ENCODE data around the gene FMNL2. TPM values are rescaled to one million over a fixed set of nuclear protein-coding genes. Genes with fewer than 3 reads are reported as not detected.

FMNL2 gene
- total RNA-seq, 1 experiment from 2014 or later, result 33.6 TPM

DNA sequence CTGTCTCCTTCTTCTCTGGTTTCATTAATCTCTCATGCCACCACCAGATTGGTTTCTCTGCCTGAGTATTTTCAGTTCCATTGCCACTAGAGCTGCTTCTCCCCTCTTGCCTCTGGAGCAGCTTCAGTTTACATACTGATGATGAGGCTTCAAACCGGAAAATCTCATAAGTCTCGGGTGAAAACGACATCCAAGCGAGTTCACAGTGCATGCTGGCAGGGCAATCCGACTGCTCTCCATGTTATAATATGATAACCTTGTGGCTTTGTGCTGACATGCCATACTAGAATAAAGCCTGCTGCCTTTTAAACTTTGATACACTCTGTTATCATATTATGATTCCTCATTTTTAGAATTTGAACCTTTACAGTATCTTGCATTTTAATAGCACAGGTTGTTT is 228.8 kb downstream of the FMNL2 start:
- DNase-seq (ENCODE audit: low read depth, low spot score), result no peak
- Histone ChIP-seq H3K27me3 (ENCODE audit: control insufficient read depth, insufficient read depth, low read length) (no peaks in the 10 kb centered on the region), H3K4me1 (ENCODE audit: control insufficient read depth, insufficient read depth, low read length) (no peaks in the 10 kb centered on the region), H3K4me3 (ENCODE audit: low read depth in 2 of 2, low read length in 2 of 2) (no peak overlapping the region), H3K27ac (ENCODE audit: low read length) (no peak overlapping the region), H3K9me3 (ENCODE audit: control insufficient read depth, insufficient read depth, low read depth, low read length) (no peaks in the 10 kb centered on the region), H3K36me3 (ENCODE audit: control insufficient read depth, insufficient read depth, low read length) (no peaks in the 10 kb centered on the region; the same call in 1 of the 2 replicates)
- TF ChIP-seq CTCF (IDR thresholded peaks at IDR 0.05) (no peak), TCF7L2 (IDR thresholded peaks at IDR 0.05; ENCODE audit: low read depth, low read length) (no peak), SIN3A (IDR thresholded peaks at IDR 0.05; ENCODE audit: borderline replicate concordance, insufficient read depth, low read depth, low read length) (no peak), POLR2AphosphoS5 (IDR thresholded peaks at IDR 0.05; ENCODE audit: low read depth, low read length) (no peak)
- TF ChIP-seq, protein P1, sequence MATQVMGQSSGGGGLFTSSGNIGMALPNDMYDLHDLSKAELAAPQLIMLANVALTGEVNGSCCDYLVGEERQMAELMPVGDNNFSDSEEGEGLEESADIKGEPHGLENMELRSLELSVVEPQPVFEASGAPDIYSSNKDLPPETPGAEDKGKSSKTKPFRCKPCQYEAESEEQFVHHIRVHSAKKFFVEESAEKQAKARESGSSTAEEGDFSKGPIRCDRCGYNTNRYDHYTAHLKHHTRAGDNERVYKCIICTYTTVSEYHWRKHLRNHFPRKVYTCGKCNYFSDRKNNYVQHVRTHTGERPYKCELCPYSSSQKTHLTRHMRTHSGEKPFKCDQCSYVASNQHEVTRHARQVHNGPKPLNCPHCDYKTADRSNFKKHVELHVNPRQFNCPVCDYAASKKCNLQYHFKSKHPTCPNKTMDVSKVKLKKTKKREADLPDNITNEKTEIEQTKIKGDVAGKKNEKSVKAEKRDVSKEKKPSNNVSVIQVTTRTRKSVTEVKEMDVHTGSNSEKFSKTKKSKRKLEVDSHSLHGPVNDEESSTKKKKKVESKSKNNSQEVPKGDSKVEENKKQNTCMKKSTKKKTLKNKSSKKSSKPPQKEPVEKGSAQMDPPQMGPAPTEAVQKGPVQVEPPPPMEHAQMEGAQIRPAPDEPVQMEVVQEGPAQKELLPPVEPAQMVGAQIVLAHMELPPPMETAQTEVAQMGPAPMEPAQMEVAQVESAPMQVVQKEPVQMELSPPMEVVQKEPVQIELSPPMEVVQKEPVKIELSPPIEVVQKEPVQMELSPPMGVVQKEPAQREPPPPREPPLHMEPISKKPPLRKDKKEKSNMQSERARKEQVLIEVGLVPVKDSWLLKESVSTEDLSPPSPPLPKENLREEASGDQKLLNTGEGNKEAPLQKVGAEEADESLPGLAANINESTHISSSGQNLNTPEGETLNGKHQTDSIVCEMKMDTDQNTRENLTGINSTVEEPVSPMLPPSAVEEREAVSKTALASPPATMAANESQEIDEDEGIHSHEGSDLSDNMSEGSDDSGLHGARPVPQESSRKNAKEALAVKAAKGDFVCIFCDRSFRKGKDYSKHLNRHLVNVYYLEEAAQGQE (IDR thresholded peaks at IDR 0.05; ENCODE audit: insufficient read depth in 1 of 2, low read depth in 2 of 2, low read length in 1 of 2), result no peak
- CTCF ChIA-PET, result no interaction called here
- POLR2A ChIA-PET, result no interaction called here
- in situ Hi-C loops (cut with HindIII; ENCODE audit: low pct_unique_long_range_greater_than_20kb, low sequenced_read_pairs), result no loop called here
- no TSS peak for BruUV-seq (replicated peaks)
- ATAC-seq, result no peak
- intact Hi-C loops (cut with micrococcal nuclease; ENCODE audit: unreplicated experiment), result no loop called here

GRCh38 chr2:152564754-152565551 is 230.0 kb downstream of the FMNL2 start:
- ATAC-seq (no peak), DNase-seq (ENCODE audit: low read depth, low spot score) (no peak)
- POLR2A ChIA-PET, result no interaction called here
- no peak overlapping the region for H3K4me3 ChIP-seq (ENCODE audit: low read depth in 2 of 2, low read length in 2 of 2)
- CTCF ChIA-PET, result no interaction called here
- no peak for TF ChIP-seq CTCF (IDR thresholded peaks at IDR 0.05)
- TF ChIP-seq TCF7L2 (IDR thresholded peaks at IDR 0.05; ENCODE audit: low read depth, low read length), result no peak
- no peak for TF ChIP-seq POLR2AphosphoS5 (IDR thresholded peaks at IDR 0.05; ENCODE audit: low read depth, low read length)
- TF ChIP-seq, protein P1 (IDR thresholded peaks at IDR 0.05; ENCODE audit: insufficient read depth in 1 of 2, low read depth in 2 of 2, low read length in 1 of 2), result no peak
- TF ChIP-seq SIN3A (IDR thresholded peaks at IDR 0.05; ENCODE audit: borderline replicate concordance, insufficient read depth, low read depth, low read length), result no peak
- intact Hi-C loops (cut with micrococcal nuclease; ENCODE audit: unreplicated experiment) (no loop called here), in situ Hi-C loops (cut with HindIII; ENCODE audit: low pct_unique_long_range_greater_than_20kb, low sequenced_read_pairs) (no loop called here)
- no peaks in the 10 kb centered on the region for H3K4me1 ChIP-seq (ENCODE audit: control insufficient read depth, insufficient read depth, low read length)
- H3K27ac ChIP-seq (ENCODE audit: low read length), result no peak overlapping the region
- BruUV-seq (replicated peaks), result no TSS peak
- no peaks in the 10 kb centered on the region for H3K27me3 ChIP-seq (ENCODE audit: control insufficient read depth, insufficient read depth, low read length)
- H3K36me3 ChIP-seq (ENCODE audit: control insufficient read depth, insufficient read depth, low read length), result no peaks in the 10 kb centered on the region; the same call in 1 of the 2 replicates
- no peaks in the 10 kb centered on the region for H3K9me3 ChIP-seq (ENCODE audit: control insufficient read depth, insufficient read depth, low read depth, low read length)

All from Panc1 (cell line).